ENCODE results near the gene IL4I1.
A peak's percentile ranks its signal among the peaks of the same experiment; 100 is the strongest.

IL4I1 gene

GRCh38 chr19:49938662-49939061, 42.0 kb upstream of the IL4I1 start:
- H3K4me3 ChIP-seq (ENCODE audit: low read length), result no peak overlapping the region
- H3K9ac ChIP-seq (ENCODE audit: low read length), result no peak overlapping the region
- H3K18ac ChIP-seq (ENCODE audit: low read length), result no peak overlapping the region
- H3K56ac ChIP-seq (ENCODE audit: low read length), result no peak overlapping the region
- H2BK120ac ChIP-seq (ENCODE audit: low read depth, low read length), result no peak overlapping the region
- no CpG with 5 or more reads among the region's 4 CpGs for WGBS (ENCODE audit: extremely low coverage, insufficient coverage, low lambda C conversion rate)
- no peak overlapping the region for H3K23ac ChIP-seq (ENCODE audit: low read length)
- no peaks in the 10 kb centered on the region for H3K79me1 ChIP-seq (ENCODE audit: low read length)
- DNase-seq, result no peak
- H2BK5ac ChIP-seq (ENCODE audit: low read length), result no peak overlapping the region
- no peak overlapping the region for H2AK5ac ChIP-seq (ENCODE audit: low read length)
- H3K79me2 ChIP-seq (ENCODE audit: control insufficient read depth, insufficient read depth, low read length), result no peaks in the 10 kb centered on the region
- H3K4ac ChIP-seq (ENCODE audit: low read depth, low read length), result no peak overlapping the region
- H4K5ac ChIP-seq (ENCODE audit: low read length), result no peak overlapping the region
- H3K36me3 ChIP-seq (ENCODE audit: control insufficient read depth, insufficient read depth, low read length), result no peaks in the 10 kb centered on the region
- no peak overlapping the region for H3K27ac ChIP-seq (ENCODE audit: low read depth, low read length)
- no peak overlapping the region for H4K8ac ChIP-seq (ENCODE audit: low read depth, low read length)
- no peaks in the 10 kb centered on the region for H3K4me1 ChIP-seq (ENCODE audit: control insufficient read depth, low read depth, low read length)
- H2BK15ac ChIP-seq (replicated peaks; ENCODE audit: low read depth), result no peak overlapping the region
- H3K27me3 ChIP-seq (ENCODE audit: insufficient read depth, low read length, poor library complexity), result no peaks in the 10 kb centered on the region
- no peak overlapping the region for H3K4me2 ChIP-seq (ENCODE audit: low read length)

- Histone ChIP-seq H3K4me3 (ENCODE audit: low read length) (no peak overlapping the region), H2BK5ac (ENCODE audit: low read length) (no peak overlapping the region)
- no CpG with 5 or more reads among the region's 35 CpGs for WGBS (ENCODE audit: extremely low coverage, insufficient coverage, low lambda C conversion rate)
Observed at GRCh38 chr19:49937750-49938381, 41.2 kb upstream of the IL4I1 start.

GRCh38 chr19:49936549-49936948, 39.9 kb upstream of the IL4I1 start:
- Histone ChIP-seq H3K4me1 (ENCODE audit: control insufficient read depth, low read depth, low read length) (no peaks in the 10 kb centered on the region), H4K5ac (ENCODE audit: low read length) (no peak overlapping the region), H3K18ac (ENCODE audit: low read length) (no peak overlapping the region), H2BK120ac (ENCODE audit: low read depth, low read length) (no peak overlapping the region), H2AK5ac (ENCODE audit: low read length) (no peak overlapping the region), H3K79me1 (ENCODE audit: low read length) (no peaks in the 10 kb centered on the region), H3K23ac (ENCODE audit: low read length) (no peak overlapping the region), H4K8ac (ENCODE audit: low read depth, low read length) (no peak overlapping the region), H3K4me3 (ENCODE audit: low read length) (no peak overlapping the region), H3K9ac (ENCODE audit: low read length) (no peak overlapping the region), H3K56ac (ENCODE audit: low read length) (no peak overlapping the region), H2BK5ac (ENCODE audit: low read length) (no peak overlapping the region), H3K79me2 (ENCODE audit: control insufficient read depth, insufficient read depth, low read length) (no peaks in the 10 kb centered on the region), H2BK15ac (replicated peaks; ENCODE audit: low read depth) (no peak overlapping the region), H3K36me3 (ENCODE audit: control insufficient read depth, insufficient read depth, low read length) (no peaks in the 10 kb centered on the region), H3K27me3 (ENCODE audit: insufficient read depth, low read length, poor library complexity) (no peaks in the 10 kb centered on the region), H3K4ac (ENCODE audit: low read depth, low read length) (no peak overlapping the region), H3K27ac (ENCODE audit: low read depth, low read length) (no peak overlapping the region), H3K4me2 (ENCODE audit: low read length) (no peak overlapping the region)
- no CpG with 5 or more reads among the region's 5 CpGs for WGBS (ENCODE audit: extremely low coverage, insufficient coverage, low lambda C conversion rate)
- DNase-seq, result no peak

More at GRCh38 chr19:49937750-49938381, 41.2 kb upstream of the IL4I1 start:
- no peak overlapping the region for H3K23ac ChIP-seq (ENCODE audit: low read length)
- H3K18ac ChIP-seq (ENCODE audit: low read length), result no peak overlapping the region
- no peak overlapping the region for H2BK120ac ChIP-seq (ENCODE audit: low read depth, low read length)
- H2BK15ac ChIP-seq (replicated peaks; ENCODE audit: low read depth), result no peak overlapping the region
- DNase-seq, result peak; percentile 82
- no peak overlapping the region for H2AK5ac ChIP-seq (ENCODE audit: low read length)
- no peaks in the 10 kb centered on the region for H3K79me1 ChIP-seq (ENCODE audit: low read length)
- no peaks in the 10 kb centered on the region for H3K79me2 ChIP-seq (ENCODE audit: control insufficient read depth, insufficient read depth, low read length)
- H3K27ac ChIP-seq (ENCODE audit: low read depth, low read length), result no peak overlapping the region
- no peak overlapping the region for H4K5ac ChIP-seq (ENCODE audit: low read length)
- no peaks in the 10 kb centered on the region for H3K36me3 ChIP-seq (ENCODE audit: control insufficient read depth, insufficient read depth, low read length)
- no peak overlapping the region for H3K4ac ChIP-seq (ENCODE audit: low read depth, low read length)
- no peak overlapping the region for H4K8ac ChIP-seq (ENCODE audit: low read depth, low read length)
- no peak overlapping the region for H3K9ac ChIP-seq (ENCODE audit: low read length)
- H3K27me3 ChIP-seq (ENCODE audit: insufficient read depth, low read length, poor library complexity), result no peaks in the 10 kb centered on the region
- peak overlapping the region; percentile 31 for H3K4me2 ChIP-seq (ENCODE audit: low read length)
- H3K4me1 ChIP-seq (ENCODE audit: control insufficient read depth, low read depth, low read length), result no peaks in the 10 kb centered on the region
- no peak overlapping the region for H3K56ac ChIP-seq (ENCODE audit: low read length)

GRCh38 chr19:49933643-49934042, 37.0 kb upstream of the IL4I1 start:
- no peak overlapping the region for H3K9ac ChIP-seq (ENCODE audit: low read length)
- H3K56ac ChIP-seq (ENCODE audit: low read length), result no peak overlapping the region
- no peak overlapping the region for H3K18ac ChIP-seq (ENCODE audit: low read length)
- H3K4me2 ChIP-seq (ENCODE audit: low read length), result no peak overlapping the region
- H3K23ac ChIP-seq (ENCODE audit: low read length), result no peak overlapping the region
- no peak overlapping the region for H2BK120ac ChIP-seq (ENCODE audit: low read depth, low read length)
- H2BK15ac ChIP-seq (replicated peaks; ENCODE audit: low read depth), result no peak overlapping the region
- no peak for DNase-seq
- no peak overlapping the region for H2AK5ac ChIP-seq (ENCODE audit: low read length)
- H3K79me2 ChIP-seq (ENCODE audit: control insufficient read depth, insufficient read depth, low read length), result peaks cover 6% of the 10 kb centered on the region
- no peak overlapping the region for H3K4me3 ChIP-seq (ENCODE audit: low read length)
- no CpG with 5 or more reads among the region's 8 CpGs for WGBS (ENCODE audit: extremely low coverage, insufficient coverage, low lambda C conversion rate)
- no peak overlapping the region for H4K8ac ChIP-seq (ENCODE audit: low read depth, low read length)
- H3K27ac ChIP-seq (ENCODE audit: low read depth, low read length), result no peak overlapping the region
- H3K4ac ChIP-seq (ENCODE audit: low read depth, low read length), result no peak overlapping the region
- no peaks in the 10 kb centered on the region for H3K27me3 ChIP-seq (ENCODE audit: insufficient read depth, low read length, poor library complexity)
- H3K36me3 ChIP-seq (ENCODE audit: control insufficient read depth, insufficient read depth, low read length), result no peaks in the 10 kb centered on the region
- H4K5ac ChIP-seq (ENCODE audit: low read length), result no peak overlapping the region
- no peak overlapping the region for H2BK5ac ChIP-seq (ENCODE audit: low read length)
- no peaks in the 10 kb centered on the region for H3K4me1 ChIP-seq (ENCODE audit: control insufficient read depth, low read depth, low read length)
- no peaks in the 10 kb centered on the region for H3K79me1 ChIP-seq (ENCODE audit: low read length)

GRCh38 chr19:49932731-49933131, 36.0 kb upstream of the IL4I1 start:
- no peak overlapping the region for H3K4me3 ChIP-seq (ENCODE audit: low read length)
- H2BK120ac ChIP-seq (ENCODE audit: low read depth, low read length), result no peak overlapping the region
- H3K36me3 ChIP-seq (ENCODE audit: control insufficient read depth, insufficient read depth, low read length), result peaks cover 2% of the 10 kb centered on the region
- WGBS (ENCODE audit: extremely low coverage, insufficient coverage, low lambda C conversion rate), result no CpG with 5 or more reads among the region's 25 CpGs
- H3K56ac ChIP-seq (ENCODE audit: low read length), result no peak overlapping the region
- H2BK15ac ChIP-seq (replicated peaks; ENCODE audit: low read depth), result no peak overlapping the region
- H3K4me2 ChIP-seq (ENCODE audit: low read length), result no peak overlapping the region
- H3K9ac ChIP-seq (ENCODE audit: low read length), result no peak overlapping the region
- H3K27me3 ChIP-seq (ENCODE audit: insufficient read depth, low read length, poor library complexity), result no peaks in the 10 kb centered on the region
- no peak overlapping the region for H4K8ac ChIP-seq (ENCODE audit: low read depth, low read length)
- peaks cover 2% of the 10 kb centered on the region for H3K4me1 ChIP-seq (ENCODE audit: control insufficient read depth, low read depth, low read length)
- peaks cover 13% of the 10 kb centered on the region for H3K79me2 ChIP-seq (ENCODE audit: control insufficient read depth, insufficient read depth, low read length)
- H4K5ac ChIP-seq (ENCODE audit: low read length), result no peak overlapping the region
- H3K4ac ChIP-seq (ENCODE audit: low read depth, low read length), result no peak overlapping the region
- no peak overlapping the region for H2AK5ac ChIP-seq (ENCODE audit: low read length)
- no peak overlapping the region for H3K27ac ChIP-seq (ENCODE audit: low read depth, low read length)
- no peak overlapping the region for H2BK5ac ChIP-seq (ENCODE audit: low read length)
- H3K18ac ChIP-seq (ENCODE audit: low read length), result no peak overlapping the region
- H3K23ac ChIP-seq (ENCODE audit: low read length), result no peak overlapping the region
- no peak for DNase-seq
- peaks cover 3% of the 10 kb centered on the region for H3K79me1 ChIP-seq (ENCODE audit: low read length)

- H3K4me3 ChIP-seq (ENCODE audit: low read length), result no peak overlapping the region
- WGBS (ENCODE audit: extremely low coverage, insufficient coverage, low lambda C conversion rate), result no CpG with 5 or more reads among the region's 5 CpGs
- DNase-seq, result no peak
Observed at GRCh38 chr19:49932041-49932451, 35.4 kb upstream of the IL4I1 start.

More at GRCh38 chr19:49932041-49932451, 35.4 kb upstream of the IL4I1 start:
- H2BK5ac ChIP-seq (ENCODE audit: low read length), result no peak overlapping the region
- H3K4ac ChIP-seq (ENCODE audit: low read depth, low read length), result no peak overlapping the region
- H3K23ac ChIP-seq (ENCODE audit: low read length), result no peak overlapping the region
- H3K56ac ChIP-seq (ENCODE audit: low read length), result no peak overlapping the region
- H2BK15ac ChIP-seq (replicated peaks; ENCODE audit: low read depth), result no peak overlapping the region
- no peak overlapping the region for H4K8ac ChIP-seq (ENCODE audit: low read depth, low read length)
- H3K4me2 ChIP-seq (ENCODE audit: low read length), result no peak overlapping the region
- peaks cover 7% of the 10 kb centered on the region for H3K4me1 ChIP-seq (ENCODE audit: control insufficient read depth, low read depth, low read length)
- H3K9ac ChIP-seq (ENCODE audit: low read length), result no peak overlapping the region
- no peaks in the 10 kb centered on the region for H3K27me3 ChIP-seq (ENCODE audit: insufficient read depth, low read length, poor library complexity)
- peaks cover 20% of the 10 kb centered on the region for H3K79me2 ChIP-seq (ENCODE audit: control insufficient read depth, insufficient read depth, low read length)
- no peak overlapping the region for H4K5ac ChIP-seq (ENCODE audit: low read length)
- H2BK120ac ChIP-seq (ENCODE audit: low read depth, low read length), result no peak overlapping the region
- no peak overlapping the region for H2AK5ac ChIP-seq (ENCODE audit: low read length)
- peaks cover 8% of the 10 kb centered on the region for H3K36me3 ChIP-seq (ENCODE audit: control insufficient read depth, insufficient read depth, low read length)
- peaks cover 9% of the 10 kb centered on the region for H3K79me1 ChIP-seq (ENCODE audit: low read length)
- H3K27ac ChIP-seq (ENCODE audit: low read depth, low read length), result no peak overlapping the region
- no peak overlapping the region for H3K18ac ChIP-seq (ENCODE audit: low read length)

Measured in mesendoderm (in vitro differentiated cells).